Measurements from ENCODE around the gene WWTR1. TPM values are rescaled to one million over a fixed set of nuclear protein-coding genes. Genes with fewer than 3 reads are reported as not detected.

WWTR1 gene
- total and polyA plus RNA-seq, 2 experiments from 2014 or later = 25.1 to 26.2 TPM

DNA sequence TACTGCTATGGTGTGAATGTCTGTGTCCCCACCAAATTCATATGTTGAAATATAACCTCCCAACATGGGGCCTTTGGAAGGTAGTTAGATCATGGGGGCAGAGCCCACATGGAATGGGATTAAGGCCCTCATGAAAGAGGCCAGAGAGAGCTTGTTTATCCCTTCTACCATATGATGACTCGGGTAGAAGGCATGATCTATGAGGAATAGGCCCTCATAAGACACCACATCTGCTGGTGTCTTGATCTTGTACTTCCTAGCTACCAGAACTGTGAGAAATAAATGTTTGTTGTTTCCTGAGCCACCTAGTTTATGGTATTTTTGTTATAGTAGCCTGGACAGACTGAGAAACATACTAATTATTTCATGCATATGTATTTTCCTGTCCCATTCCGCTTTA is 51.9 kb downstream of the WWTR1 start:
- no peak overlapping the region for H3K4me3 Mint-ChIP-seq
- H3K36me3 Mint-ChIP-seq (ENCODE audit: low read depth) = no peaks in the 10 kb centered on the region; the same call in 2 of the 3 replicates
- Histone ChIP-seq H3K4me2 (no peak overlapping the region), H3F3A (replicated peaks; ENCODE audit: low read depth) (no peaks in the 10 kb centered on the region), H4K20me1 (replicated peaks; ENCODE audit: insufficient read depth) (peaks cover 3% of the 10 kb centered on the region; the same call in 1 of the 2 replicates), H3K27me3 (ENCODE audit: insufficient read depth) (no peaks in the 10 kb centered on the region), H3K36me3 (ENCODE audit: insufficient read depth) (no peaks in the 10 kb centered on the region), H3K4me3 (no peak overlapping the region), H3K4me1 (ENCODE audit: insufficient read depth) (peaks cover 36% of the 10 kb centered on the region), H3K9me2 (ENCODE audit: insufficient read depth) (no peaks in the 10 kb centered on the region), H3K27ac (ENCODE audit: low read depth) (peak overlapping the region; percentile 16; the same call in 1 of the 2 replicates), H2AFZ (no peak overlapping the region), H3K79me2 (replicated peaks; ENCODE audit: insufficient read depth) (peaks cover 79% of the 10 kb centered on the region)
- ATAC-seq (no peak), DNase-seq (ENCODE audit: low spot score) (no peak)
- H3K27me3 Mint-ChIP-seq (ENCODE audit: insufficient read depth, low read depth, poor library complexity) = peaks cover 1% of the 10 kb centered on the region
- no peak overlapping the region for H3K27ac Mint-ChIP-seq
- H3K9me3 Mint-ChIP-seq = no peaks in the 10 kb centered on the region
- TF ChIP-seq STAT1 (IDR thresholded peaks at IDR 0.05; ENCODE audit: unreplicated experiment) (no peak), EZH2phosphoT487 (IDR thresholded peaks at IDR 0.05; ENCODE audit: unreplicated experiment) (no peak), NANOG (IDR thresholded peaks at IDR 0.05; ENCODE audit: borderline replicate concordance) (no peak), JUNB (IDR thresholded peaks at IDR 0.05; ENCODE audit: unreplicated experiment) (no peak), ZNF114 (CRISPR knock-in tag; IDR thresholded peaks at IDR 0.05) (no peak), EZH2 (IDR thresholded peaks at IDR 0.05; ENCODE audit: low read depth, unreplicated experiment) (no peak), POLR2AphosphoS5 (IDR thresholded peaks at IDR 0.05; ENCODE audit: low read depth) (no peak), ZNF331 (CRISPR knock-in tag; IDR thresholded peaks at IDR 0.05; ENCODE audit: low read depth) (no peak), CREB1 (CRISPR knock-in tag; IDR thresholded peaks at IDR 0.05; ENCODE audit: low read depth) (no peak)
- TF ChIP-seq, protein P1, sequence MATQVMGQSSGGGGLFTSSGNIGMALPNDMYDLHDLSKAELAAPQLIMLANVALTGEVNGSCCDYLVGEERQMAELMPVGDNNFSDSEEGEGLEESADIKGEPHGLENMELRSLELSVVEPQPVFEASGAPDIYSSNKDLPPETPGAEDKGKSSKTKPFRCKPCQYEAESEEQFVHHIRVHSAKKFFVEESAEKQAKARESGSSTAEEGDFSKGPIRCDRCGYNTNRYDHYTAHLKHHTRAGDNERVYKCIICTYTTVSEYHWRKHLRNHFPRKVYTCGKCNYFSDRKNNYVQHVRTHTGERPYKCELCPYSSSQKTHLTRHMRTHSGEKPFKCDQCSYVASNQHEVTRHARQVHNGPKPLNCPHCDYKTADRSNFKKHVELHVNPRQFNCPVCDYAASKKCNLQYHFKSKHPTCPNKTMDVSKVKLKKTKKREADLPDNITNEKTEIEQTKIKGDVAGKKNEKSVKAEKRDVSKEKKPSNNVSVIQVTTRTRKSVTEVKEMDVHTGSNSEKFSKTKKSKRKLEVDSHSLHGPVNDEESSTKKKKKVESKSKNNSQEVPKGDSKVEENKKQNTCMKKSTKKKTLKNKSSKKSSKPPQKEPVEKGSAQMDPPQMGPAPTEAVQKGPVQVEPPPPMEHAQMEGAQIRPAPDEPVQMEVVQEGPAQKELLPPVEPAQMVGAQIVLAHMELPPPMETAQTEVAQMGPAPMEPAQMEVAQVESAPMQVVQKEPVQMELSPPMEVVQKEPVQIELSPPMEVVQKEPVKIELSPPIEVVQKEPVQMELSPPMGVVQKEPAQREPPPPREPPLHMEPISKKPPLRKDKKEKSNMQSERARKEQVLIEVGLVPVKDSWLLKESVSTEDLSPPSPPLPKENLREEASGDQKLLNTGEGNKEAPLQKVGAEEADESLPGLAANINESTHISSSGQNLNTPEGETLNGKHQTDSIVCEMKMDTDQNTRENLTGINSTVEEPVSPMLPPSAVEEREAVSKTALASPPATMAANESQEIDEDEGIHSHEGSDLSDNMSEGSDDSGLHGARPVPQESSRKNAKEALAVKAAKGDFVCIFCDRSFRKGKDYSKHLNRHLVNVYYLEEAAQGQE (IDR thresholded peaks at IDR 0.05; ENCODE audit: unreplicated experiment) = no peak
- TF ChIP-seq, protein P2, sequence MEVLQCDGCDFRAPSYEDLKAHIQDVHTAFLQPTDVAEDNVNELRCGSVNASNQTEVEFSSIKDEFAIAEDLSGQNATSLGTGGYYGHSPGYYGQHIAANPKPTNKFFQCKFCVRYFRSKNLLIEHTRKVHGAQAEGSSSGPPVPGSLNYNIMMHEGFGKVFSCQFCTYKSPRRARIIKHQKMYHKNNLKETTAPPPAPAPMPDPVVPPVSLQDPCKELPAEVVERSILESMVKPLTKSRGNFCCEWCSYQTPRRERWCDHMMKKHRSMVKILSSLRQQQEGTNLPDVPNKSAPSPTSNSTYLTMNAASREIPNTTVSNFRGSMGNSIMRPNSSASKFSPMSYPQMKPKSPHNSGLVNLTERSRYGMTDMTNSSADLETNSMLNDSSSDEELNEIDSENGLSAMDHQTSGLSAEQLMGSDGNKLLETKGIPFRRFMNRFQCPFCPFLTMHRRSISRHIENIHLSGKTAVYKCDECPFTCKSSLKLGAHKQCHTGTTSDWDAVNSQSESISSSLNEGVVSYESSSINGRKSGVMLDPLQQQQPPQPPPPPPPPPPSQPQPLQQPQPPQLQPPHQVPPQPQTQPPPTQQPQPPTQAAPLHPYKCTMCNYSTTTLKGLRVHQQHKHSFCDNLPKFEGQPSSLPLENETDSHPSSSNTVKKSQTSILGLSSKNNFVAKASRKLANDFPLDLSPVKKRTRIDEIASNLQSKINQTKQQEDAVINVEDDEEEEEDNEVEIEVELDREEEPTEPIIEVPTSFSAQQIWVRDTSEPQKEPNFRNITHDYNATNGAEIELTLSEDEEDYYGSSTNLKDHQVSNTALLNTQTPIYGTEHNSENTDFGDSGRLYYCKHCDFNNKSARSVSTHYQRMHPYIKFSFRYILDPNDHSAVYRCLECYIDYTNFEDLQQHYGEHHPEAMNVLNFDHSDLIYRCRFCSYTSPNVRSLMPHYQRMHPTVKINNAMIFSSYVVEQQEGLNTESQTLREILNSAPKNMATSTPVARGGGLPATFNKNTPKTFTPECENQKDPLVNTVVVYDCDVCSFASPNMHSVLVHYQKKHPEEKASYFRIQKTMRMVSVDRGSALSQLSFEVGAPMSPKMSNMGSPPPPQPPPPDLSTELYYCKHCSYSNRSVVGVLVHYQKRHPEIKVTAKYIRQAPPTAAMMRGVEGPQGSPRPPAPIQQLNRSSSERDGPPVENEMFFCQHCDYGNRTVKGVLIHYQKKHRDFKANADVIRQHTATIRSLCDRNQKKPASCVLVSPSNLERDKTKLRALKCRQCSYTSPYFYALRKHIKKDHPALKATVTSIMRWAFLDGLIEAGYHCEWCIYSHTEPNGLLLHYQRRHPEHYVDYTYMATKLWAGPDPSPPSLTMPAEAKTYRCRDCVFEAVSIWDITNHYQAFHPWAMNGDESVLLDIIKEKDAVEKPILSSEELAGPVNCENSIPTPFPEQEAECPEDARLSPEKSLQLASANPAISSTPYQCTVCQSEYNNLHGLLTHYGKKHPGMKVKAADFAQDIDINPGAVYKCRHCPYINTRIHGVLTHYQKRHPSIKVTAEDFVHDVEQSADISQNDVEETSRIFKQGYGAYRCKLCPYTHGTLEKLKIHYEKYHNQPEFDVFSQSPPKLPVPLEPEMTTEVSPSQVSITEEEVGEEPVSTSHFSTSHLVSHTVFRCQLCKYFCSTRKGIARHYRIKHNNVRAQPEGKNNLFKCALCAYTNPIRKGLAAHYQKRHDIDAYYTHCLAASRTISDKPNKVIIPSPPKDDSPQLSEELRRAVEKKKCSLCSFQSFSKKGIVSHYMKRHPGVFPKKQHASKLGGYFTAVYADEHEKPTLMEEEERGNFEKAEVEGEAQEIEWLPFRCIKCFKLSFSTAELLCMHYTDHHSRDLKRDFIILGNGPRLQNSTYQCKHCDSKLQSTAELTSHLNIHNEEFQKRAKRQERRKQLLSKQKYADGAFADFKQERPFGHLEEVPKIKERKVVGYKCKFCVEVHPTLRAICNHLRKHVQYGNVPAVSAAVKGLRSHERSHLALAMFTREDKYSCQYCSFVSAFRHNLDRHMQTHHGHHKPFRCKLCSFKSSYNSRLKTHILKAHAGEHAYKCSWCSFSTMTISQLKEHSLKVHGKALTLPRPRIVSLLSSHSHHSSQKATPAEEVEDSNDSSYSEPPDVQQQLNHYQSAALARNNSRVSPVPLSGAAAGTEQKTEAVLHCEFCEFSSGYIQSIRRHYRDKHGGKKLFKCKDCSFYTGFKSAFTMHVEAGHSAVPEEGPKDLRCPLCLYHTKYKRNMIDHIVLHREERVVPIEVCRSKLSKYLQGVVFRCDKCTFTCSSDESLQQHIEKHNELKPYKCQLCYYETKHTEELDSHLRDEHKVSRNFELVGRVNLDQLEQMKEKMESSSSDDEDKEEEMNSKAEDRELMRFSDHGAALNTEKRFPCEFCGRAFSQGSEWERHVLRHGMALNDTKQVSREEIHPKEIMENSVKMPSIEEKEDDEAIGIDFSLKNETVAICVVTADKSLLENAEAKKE (CRISPR knock-in tag; IDR thresholded peaks at IDR 0.05) = no peak
- TF ChIP-seq, protein P3, sequence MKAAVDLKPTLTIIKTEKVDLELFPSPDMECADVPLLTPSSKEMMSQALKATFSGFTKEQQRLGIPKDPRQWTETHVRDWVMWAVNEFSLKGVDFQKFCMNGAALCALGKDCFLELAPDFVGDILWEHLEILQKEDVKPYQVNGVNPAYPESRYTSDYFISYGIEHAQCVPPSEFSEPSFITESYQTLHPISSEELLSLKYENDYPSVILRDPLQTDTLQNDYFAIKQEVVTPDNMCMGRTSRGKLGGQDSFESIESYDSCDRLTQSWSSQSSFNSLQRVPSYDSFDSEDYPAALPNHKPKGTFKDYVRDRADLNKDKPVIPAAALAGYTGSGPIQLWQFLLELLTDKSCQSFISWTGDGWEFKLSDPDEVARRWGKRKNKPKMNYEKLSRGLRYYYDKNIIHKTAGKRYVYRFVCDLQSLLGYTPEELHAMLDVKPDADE (IDR thresholded peaks at IDR 0.05) = no peak
- TF ChIP-seq, protein P4, sequence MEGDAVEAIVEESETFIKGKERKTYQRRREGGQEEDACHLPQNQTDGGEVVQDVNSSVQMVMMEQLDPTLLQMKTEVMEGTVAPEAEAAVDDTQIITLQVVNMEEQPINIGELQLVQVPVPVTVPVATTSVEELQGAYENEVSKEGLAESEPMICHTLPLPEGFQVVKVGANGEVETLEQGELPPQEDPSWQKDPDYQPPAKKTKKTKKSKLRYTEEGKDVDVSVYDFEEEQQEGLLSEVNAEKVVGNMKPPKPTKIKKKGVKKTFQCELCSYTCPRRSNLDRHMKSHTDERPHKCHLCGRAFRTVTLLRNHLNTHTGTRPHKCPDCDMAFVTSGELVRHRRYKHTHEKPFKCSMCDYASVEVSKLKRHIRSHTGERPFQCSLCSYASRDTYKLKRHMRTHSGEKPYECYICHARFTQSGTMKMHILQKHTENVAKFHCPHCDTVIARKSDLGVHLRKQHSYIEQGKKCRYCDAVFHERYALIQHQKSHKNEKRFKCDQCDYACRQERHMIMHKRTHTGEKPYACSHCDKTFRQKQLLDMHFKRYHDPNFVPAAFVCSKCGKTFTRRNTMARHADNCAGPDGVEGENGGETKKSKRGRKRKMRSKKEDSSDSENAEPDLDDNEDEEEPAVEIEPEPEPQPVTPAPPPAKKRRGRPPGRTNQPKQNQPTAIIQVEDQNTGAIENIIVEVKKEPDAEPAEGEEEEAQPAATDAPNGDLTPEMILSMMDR (conservative IDR thresholded peaks at IDR 0.05; ENCODE audit: low read depth in 2 of 2) = no peak
- H3K4me1 Mint-ChIP-seq = peaks cover 36% of the 10 kb centered on the region

Measured in GM23338 (cell line).